ENCODE measurements around the gene CDA. TPM values are rescaled to one million over a fixed set of nuclear protein-coding genes. Genes with fewer than 3 reads are reported as not detected.

CDA gene
- total RNA-seq, 4 donors from 2014 or later, result 2.3 to 12.2 (median 5.0) TPM

DNA sequence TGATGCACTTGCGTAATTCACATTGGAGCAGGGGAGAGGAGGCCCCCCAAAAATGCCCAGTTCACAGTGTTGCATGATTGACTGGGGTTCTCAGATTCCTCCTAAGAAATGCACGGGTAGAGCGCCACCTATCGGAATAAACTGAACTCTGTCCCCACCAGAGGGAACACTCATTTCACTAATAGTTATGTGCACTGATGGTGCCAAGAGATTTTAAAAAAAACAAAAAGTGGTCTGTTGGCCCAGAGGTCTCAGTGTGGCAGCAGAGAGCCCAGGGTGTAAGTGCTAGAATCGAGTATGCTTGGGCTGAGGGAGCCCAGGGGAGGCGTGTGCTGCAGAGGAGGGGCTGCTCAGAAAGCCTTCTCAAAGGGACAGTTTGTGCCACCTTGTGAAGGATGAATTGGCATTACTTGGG, 51.3 kb downstream of the CDA start:
- Histone ChIP-seq H3K4me1 (no peaks in the 10 kb centered on the region), H3K9me3 (no peaks in the 10 kb centered on the region), H3K27me3 (no peaks in the 10 kb centered on the region), H3K4me3 (no peak overlapping the region), H3K27ac (no peak overlapping the region), H3K36me3 (no peaks in the 10 kb centered on the region)
- intact Hi-C loops (cut with DNase I; ENCODE audit: low total_unique reads), result loop anchor here (10.0 kb wide), 1 partner anchor 115 kb away; no protein-coding TSS in a partner anchor
- TF ChIP-seq POLR2A (IDR thresholded peaks at IDR 0.05), result no peak
- peak; percentile 43 to 71 (median 62) for TF ChIP-seq CTCF (IDR thresholded peaks at IDR 0.05)
- peak in 1 of 2 donors; percentile 31 for DNase-seq

GRCh38 chr1:20641975-20642374, 53.1 kb downstream of the CDA start:
- H3K4me3 ChIP-seq, result no peak overlapping the region
- no peak for TF ChIP-seq POLR2A (IDR thresholded peaks at IDR 0.05)
- no peak for TF ChIP-seq CTCF (IDR thresholded peaks at IDR 0.05)

DNA sequence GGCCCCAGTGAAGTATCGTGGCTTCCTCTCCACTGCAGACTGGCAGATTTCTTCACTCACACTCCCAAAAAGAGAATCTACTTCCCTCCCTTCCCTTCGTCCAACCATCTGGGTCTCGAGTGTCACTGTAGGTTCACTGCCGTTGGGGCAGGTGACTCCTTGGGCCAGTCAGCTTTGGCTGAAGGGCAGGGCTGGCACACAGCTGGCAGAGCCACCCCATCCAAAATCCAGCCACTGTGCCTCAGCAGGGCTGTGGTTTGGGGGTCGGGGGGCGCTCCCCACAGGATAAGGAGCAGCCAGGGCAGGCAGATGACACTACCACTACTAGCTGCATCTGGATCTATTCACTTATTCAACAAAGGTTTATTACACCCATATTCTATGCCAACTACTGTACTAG, 54.2 kb downstream of the CDA start:
- H3K36me3 ChIP-seq, result no peaks in the 10 kb centered on the region
- no peaks in the 10 kb centered on the region for H3K27me3 ChIP-seq
- no peak overlapping the region for H3K27ac ChIP-seq
- H3K9me3 ChIP-seq, result no peaks in the 10 kb centered on the region
- intact Hi-C loops (cut with DNase I; ENCODE audit: low total_unique reads), result loop anchor here (10.0 kb wide), 1 partner anchor 118 kb away; no protein-coding TSS in a partner anchor
- TF ChIP-seq CTCF (IDR thresholded peaks at IDR 0.05) (no peak), POLR2A (IDR thresholded peaks at IDR 0.05) (no peak)
- H3K4me3 ChIP-seq, result no peak overlapping the region
- no peak for DNase-seq
- no peaks in the 10 kb centered on the region for H3K4me1 ChIP-seq

More at GRCh38 chr1:20641975-20642374, 53.1 kb downstream of the CDA start:
- no peak for DNase-seq
- Histone ChIP-seq H3K9me3 (no peaks in the 10 kb centered on the region), H3K27me3 (no peaks in the 10 kb centered on the region), H3K4me1 (no peaks in the 10 kb centered on the region), H3K27ac (no peak overlapping the region), H3K36me3 (no peaks in the 10 kb centered on the region)
- intact Hi-C loops (cut with DNase I; ENCODE audit: low total_unique reads), result loop anchor here (10.0 kb wide), 1 partner anchor 117 kb away; no protein-coding TSS in a partner anchor

GRCh38 chr1:20644416-20644815, 55.5 kb downstream of the CDA start:
- Histone ChIP-seq H3K4me3 (no peak overlapping the region), H3K4me1 (no peaks in the 10 kb centered on the region), H3K36me3 (no peaks in the 10 kb centered on the region), H3K27me3 (no peaks in the 10 kb centered on the region), H3K9me3 (no peaks in the 10 kb centered on the region), H3K27ac (no peak overlapping the region)
- DNase-seq, result no peak
- intact Hi-C loops (cut with DNase I; ENCODE audit: low total_unique reads), result loop anchor here (10.0 kb wide), 1 partner anchor 120 kb away; no protein-coding TSS in a partner anchor
- TF ChIP-seq POLR2A (IDR thresholded peaks at IDR 0.05), result no peak
- TF ChIP-seq CTCF (IDR thresholded peaks at IDR 0.05), result no peak

DNA sequence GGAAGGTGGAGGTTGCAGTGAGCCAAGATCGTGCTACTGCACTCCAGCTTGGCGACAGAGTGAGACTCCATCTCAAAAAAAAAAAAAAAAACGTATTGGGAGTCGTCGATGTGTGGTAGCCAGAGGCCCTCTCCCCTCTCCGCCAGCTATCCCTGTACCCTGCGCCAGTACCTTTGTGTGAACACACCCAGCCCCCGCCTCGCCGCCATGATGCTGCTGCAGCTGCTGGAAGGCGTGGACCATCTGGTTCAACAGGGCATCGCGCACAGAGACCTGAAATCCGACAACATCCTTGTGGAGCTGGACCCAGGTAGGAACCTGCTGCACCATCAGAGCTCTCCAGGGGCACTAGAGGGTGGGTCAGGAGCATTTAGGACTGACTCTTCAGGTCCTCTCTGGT, 56.5 kb downstream of the CDA start:
- no peaks in the 10 kb centered on the region for H3K9me3 ChIP-seq
- DNase-seq, result no peak
- H3K27ac ChIP-seq, result no peak overlapping the region
- no peaks in the 10 kb centered on the region for H3K36me3 ChIP-seq
- intact Hi-C loops (cut with DNase I; ENCODE audit: low total_unique reads), result loop anchor here (10.0 kb wide), 1 partner anchor 121 kb away; no protein-coding TSS in a partner anchor
- H3K27me3 ChIP-seq, result no peaks in the 10 kb centered on the region
- H3K4me3 ChIP-seq, result no peak overlapping the region
- no peaks in the 10 kb centered on the region for H3K4me1 ChIP-seq
- TF ChIP-seq POLR2A (IDR thresholded peaks at IDR 0.05) (no peak), CTCF (IDR thresholded peaks at IDR 0.05) (no peak)
